Measurements from ENCODE around the gene LGALS4. TPM values are rescaled to one million over a fixed set of nuclear protein-coding genes. Genes with fewer than 3 reads are reported as not detected.
"Not testable (repeated sequence)": the region's sequence is repeated elsewhere in the genome, so short reads cannot be mapped to it uniquely, and the experiment has no call there.

The LGALS4 gene
- total RNA-seq, 1 donor from 2014 or later, result 0.46 TPM

DNA sequence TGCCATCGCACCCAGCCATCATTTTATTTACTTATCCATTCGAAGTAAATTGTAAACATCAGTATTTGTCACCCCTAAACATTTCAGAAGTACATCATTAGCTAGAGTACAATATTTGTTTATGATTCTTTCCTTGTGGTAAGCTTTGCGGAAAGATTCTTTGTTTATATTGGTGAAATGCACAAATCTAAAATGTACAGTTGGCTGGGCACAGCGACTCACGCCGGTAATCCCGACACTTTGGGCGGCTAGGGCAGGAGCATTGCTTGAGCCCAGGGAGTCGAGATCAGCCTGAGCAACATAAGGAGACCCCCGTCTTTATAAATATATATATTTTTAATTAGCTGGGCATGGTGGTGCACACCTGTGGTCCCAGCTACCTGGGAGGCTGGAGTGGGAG lies 13.6 kb downstream of the LGALS4 start:
- no peaks in the 10 kb centered on the region for H3K4me1 Mint-ChIP-seq (ENCODE audit: unreplicated experiment)
- H3K36me3 Mint-ChIP-seq (ENCODE audit: low read depth, unreplicated experiment), result peaks cover 4% of the 10 kb centered on the region
- H3K27me3 Mint-ChIP-seq (ENCODE audit: unreplicated experiment), result no peaks in the 10 kb centered on the region
- TF ChIP-seq, protein P1, sequence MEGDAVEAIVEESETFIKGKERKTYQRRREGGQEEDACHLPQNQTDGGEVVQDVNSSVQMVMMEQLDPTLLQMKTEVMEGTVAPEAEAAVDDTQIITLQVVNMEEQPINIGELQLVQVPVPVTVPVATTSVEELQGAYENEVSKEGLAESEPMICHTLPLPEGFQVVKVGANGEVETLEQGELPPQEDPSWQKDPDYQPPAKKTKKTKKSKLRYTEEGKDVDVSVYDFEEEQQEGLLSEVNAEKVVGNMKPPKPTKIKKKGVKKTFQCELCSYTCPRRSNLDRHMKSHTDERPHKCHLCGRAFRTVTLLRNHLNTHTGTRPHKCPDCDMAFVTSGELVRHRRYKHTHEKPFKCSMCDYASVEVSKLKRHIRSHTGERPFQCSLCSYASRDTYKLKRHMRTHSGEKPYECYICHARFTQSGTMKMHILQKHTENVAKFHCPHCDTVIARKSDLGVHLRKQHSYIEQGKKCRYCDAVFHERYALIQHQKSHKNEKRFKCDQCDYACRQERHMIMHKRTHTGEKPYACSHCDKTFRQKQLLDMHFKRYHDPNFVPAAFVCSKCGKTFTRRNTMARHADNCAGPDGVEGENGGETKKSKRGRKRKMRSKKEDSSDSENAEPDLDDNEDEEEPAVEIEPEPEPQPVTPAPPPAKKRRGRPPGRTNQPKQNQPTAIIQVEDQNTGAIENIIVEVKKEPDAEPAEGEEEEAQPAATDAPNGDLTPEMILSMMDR (IDR thresholded peaks at IDR 0.05; ENCODE audit: unreplicated experiment), result no peak
- no peak overlapping the region for H3K4me3 Mint-ChIP-seq (ENCODE audit: unreplicated experiment)
- no peak overlapping the region for H3K27ac Mint-ChIP-seq (ENCODE audit: unreplicated experiment)
- no peak for DNase-seq (ENCODE audit: low spot score)
- no peaks in the 10 kb centered on the region for H3K9me3 Mint-ChIP-seq (ENCODE audit: unreplicated experiment)

DNA sequence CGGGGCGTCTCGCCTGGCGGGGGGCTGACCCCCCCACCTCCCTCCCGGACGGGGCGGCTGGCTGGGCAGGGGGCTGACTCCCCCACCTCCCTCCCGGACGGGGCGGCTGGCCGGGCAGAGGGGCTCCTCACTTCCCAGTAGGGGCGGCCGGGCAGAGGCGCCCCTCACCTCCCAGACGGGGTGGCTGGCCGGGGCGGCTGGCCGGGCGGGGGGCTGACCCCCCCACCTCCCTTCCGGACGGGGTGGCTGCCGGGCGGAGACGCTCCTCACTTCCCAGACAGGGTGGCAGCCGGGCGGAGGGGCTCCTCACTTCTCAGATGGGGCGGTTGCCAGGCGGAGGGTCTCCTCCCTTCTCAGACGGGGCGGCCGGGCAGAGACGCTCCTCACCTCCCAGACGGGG lies 15.0 kb downstream of the LGALS4 start:
- not testable (repeated sequence) for DNase-seq (ENCODE audit: low spot score); H3K27me3 Mint-ChIP-seq (ENCODE audit: unreplicated experiment); H3K4me1 Mint-ChIP-seq (ENCODE audit: unreplicated experiment); H3K9me3 Mint-ChIP-seq (ENCODE audit: unreplicated experiment); H3K4me3 Mint-ChIP-seq (ENCODE audit: unreplicated experiment); H3K36me3 Mint-ChIP-seq (ENCODE audit: low read depth, unreplicated experiment); H3K27ac Mint-ChIP-seq (ENCODE audit: unreplicated experiment)

DNA sequence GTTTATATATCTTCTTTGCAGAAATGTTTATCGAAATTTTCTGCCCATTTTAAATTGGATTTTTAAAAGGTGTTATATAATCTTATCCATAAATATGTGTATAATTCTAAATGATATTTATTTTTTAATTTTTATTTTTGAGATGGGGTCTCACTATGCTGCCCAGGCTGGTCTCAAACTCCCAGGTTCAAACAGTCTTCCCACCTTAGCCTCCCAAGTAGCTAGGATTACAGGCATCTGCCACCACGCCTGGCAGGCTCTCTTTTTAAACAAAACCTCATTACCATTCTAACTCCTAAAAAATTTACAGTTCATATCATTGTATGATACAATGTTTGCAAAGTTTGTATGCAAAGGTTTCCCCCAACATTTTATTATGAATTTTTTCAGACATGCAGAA lies 16.6 kb downstream of the LGALS4 start:
- no peak overlapping the region for H3K4me3 Mint-ChIP-seq (ENCODE audit: unreplicated experiment)
- TF ChIP-seq, protein P1 (IDR thresholded peaks at IDR 0.05; ENCODE audit: unreplicated experiment), result no peak
- H3K36me3 Mint-ChIP-seq (ENCODE audit: low read depth, unreplicated experiment), result peaks cover 4% of the 10 kb centered on the region
- H3K27ac Mint-ChIP-seq (ENCODE audit: unreplicated experiment), result no peak overlapping the region
- no peak for DNase-seq (ENCODE audit: low spot score)
- H3K27me3 Mint-ChIP-seq (ENCODE audit: unreplicated experiment), result no peaks in the 10 kb centered on the region
- peaks cover 6% of the 10 kb centered on the region for H3K4me1 Mint-ChIP-seq (ENCODE audit: unreplicated experiment)
- no peaks in the 10 kb centered on the region for H3K9me3 Mint-ChIP-seq (ENCODE audit: unreplicated experiment)

DNA sequence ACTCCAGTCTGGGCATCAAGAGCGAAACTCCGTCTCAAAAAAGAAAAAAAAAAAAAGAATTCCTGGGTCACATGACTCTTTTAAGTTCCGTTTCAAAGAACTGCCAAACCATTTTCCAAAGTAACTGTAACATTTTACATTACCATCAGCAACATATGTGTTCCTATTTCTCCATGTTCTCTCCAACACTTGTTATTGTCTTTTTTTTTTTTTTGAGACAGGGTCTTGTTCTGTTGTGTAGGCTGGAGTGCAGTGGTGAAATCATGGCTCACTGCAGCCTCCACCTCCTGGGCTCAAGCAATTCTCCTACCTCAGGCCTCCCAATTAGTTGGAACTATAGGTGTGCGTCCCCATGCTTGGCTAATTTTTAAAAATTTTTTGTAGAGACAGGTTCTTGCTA lies 17.2 kb downstream of the LGALS4 start:
- Mint-ChIP-seq H3K27ac (ENCODE audit: unreplicated experiment) (no peak overlapping the region), H3K9me3 (ENCODE audit: unreplicated experiment) (no peaks in the 10 kb centered on the region), H3K36me3 (ENCODE audit: low read depth, unreplicated experiment) (peaks cover 4% of the 10 kb centered on the region), H3K4me3 (ENCODE audit: unreplicated experiment) (no peak overlapping the region), H3K27me3 (ENCODE audit: unreplicated experiment) (no peaks in the 10 kb centered on the region), H3K4me1 (ENCODE audit: unreplicated experiment) (peaks cover 6% of the 10 kb centered on the region)
- no peak for DNase-seq (ENCODE audit: low spot score)
- TF ChIP-seq, protein P1 (IDR thresholded peaks at IDR 0.05; ENCODE audit: unreplicated experiment), result no peak

DNA sequence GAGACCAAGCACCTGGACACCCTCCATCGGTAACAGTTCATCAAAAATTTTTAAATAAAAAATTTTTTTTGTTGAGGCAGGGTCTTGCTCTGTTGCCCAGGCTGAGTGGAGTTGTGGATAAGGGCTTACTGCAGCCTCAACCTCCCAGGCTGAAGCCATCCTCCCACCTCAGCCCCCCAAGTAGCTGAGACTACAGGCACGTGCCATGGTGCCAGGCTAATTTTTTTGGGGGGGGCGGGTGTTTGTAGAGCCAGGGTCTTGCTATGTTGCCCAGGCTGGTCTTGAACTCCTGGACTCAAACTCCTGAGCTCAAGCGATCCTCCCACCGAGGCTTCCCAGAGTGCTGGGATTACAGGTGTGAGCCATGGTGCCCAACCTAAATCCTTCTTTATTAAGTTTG lies 19.1 kb downstream of the LGALS4 start:
- Mint-ChIP-seq H3K4me3 (ENCODE audit: unreplicated experiment) (no peak overlapping the region), H3K9me3 (ENCODE audit: unreplicated experiment) (no peaks in the 10 kb centered on the region), H3K4me1 (ENCODE audit: unreplicated experiment) (peaks cover 8% of the 10 kb centered on the region), H3K36me3 (ENCODE audit: low read depth, unreplicated experiment) (no peaks in the 10 kb centered on the region), H3K27me3 (ENCODE audit: unreplicated experiment) (peaks cover 1% of the 10 kb centered on the region), H3K27ac (ENCODE audit: unreplicated experiment) (peak overlapping the region; percentile 89)
- TF ChIP-seq, protein P1 (IDR thresholded peaks at IDR 0.05; ENCODE audit: unreplicated experiment), result no peak
- DNase-seq (ENCODE audit: low spot score), result no peak

DNA sequence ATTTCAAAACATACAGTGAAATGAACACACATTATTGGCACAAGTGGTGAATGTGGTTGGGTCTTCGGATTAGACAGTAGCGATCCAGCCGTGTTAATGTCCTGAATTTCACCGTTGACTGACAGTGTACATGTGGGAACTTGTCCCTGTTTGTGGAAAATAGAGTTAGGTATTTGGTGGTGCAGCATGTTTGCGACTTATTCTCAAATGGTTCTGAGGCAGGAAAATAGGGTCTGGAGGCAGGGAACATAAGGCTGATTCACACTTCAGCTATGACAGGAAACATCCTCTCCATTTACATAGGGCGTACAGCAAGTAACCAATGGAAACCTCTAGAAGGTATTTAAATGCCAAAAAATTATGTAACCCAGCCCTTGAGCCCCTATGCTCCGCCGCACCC lies 19.6 kb downstream of the LGALS4 start:
- Mint-ChIP-seq H3K36me3 (ENCODE audit: low read depth, unreplicated experiment) (no peaks in the 10 kb centered on the region), H3K4me1 (ENCODE audit: unreplicated experiment) (peaks cover 12% of the 10 kb centered on the region), H3K27me3 (ENCODE audit: unreplicated experiment) (peaks cover 5% of the 10 kb centered on the region), H3K9me3 (ENCODE audit: unreplicated experiment) (no peaks in the 10 kb centered on the region), H3K4me3 (ENCODE audit: unreplicated experiment) (peak overlapping the region; percentile 11), H3K27ac (ENCODE audit: unreplicated experiment) (peak overlapping the region; percentile 89)
- TF ChIP-seq, protein P1 (IDR thresholded peaks at IDR 0.05; ENCODE audit: unreplicated experiment), result no peak
- DNase-seq (ENCODE audit: low spot score), result no peak

Data from endothelial cell (in vitro differentiated cells).